D721Med (cell line): ENCODE measurements around the gene HYKK.
"Not testable (repeated sequence)": the region's sequence is repeated elsewhere in the genome, so short reads cannot be mapped to it uniquely, and the experiment has no call there.

ENCODE experiments used
- DNase-seq: peaks from one replicate; pipeline ENCODE4 v3.0.0; 2011; ENCODE audit warnings: low spot score; ENCODE audit not compliant: insufficient read length
- FAIRE-seq: peaks from 2 replicates; lab custom pipeline; 2011; peaks lifted over from hg19 to GRCh38; lab: Jason Lieb, UNC
- TF ChIP-seq, protein P1 (sequence below): IDR thresholded peaks from 2 replicates; pipeline ENCODE4 v1.5.1; 2012; ENCODE audit warnings: mild to moderate bottlenecking, control low read depth; ENCODE audit not compliant: insufficient read depth; ENCODE audit errors: missing control alignments

The HYKK gene

GRCh38 chr15:78552597-78552996 is 45.2 kb downstream of the HYKK start:
- no peak for DNase-seq
- no peak for FAIRE-seq
- TF ChIP-seq, protein P1, sequence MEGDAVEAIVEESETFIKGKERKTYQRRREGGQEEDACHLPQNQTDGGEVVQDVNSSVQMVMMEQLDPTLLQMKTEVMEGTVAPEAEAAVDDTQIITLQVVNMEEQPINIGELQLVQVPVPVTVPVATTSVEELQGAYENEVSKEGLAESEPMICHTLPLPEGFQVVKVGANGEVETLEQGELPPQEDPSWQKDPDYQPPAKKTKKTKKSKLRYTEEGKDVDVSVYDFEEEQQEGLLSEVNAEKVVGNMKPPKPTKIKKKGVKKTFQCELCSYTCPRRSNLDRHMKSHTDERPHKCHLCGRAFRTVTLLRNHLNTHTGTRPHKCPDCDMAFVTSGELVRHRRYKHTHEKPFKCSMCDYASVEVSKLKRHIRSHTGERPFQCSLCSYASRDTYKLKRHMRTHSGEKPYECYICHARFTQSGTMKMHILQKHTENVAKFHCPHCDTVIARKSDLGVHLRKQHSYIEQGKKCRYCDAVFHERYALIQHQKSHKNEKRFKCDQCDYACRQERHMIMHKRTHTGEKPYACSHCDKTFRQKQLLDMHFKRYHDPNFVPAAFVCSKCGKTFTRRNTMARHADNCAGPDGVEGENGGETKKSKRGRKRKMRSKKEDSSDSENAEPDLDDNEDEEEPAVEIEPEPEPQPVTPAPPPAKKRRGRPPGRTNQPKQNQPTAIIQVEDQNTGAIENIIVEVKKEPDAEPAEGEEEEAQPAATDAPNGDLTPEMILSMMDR: no peak

DNA sequence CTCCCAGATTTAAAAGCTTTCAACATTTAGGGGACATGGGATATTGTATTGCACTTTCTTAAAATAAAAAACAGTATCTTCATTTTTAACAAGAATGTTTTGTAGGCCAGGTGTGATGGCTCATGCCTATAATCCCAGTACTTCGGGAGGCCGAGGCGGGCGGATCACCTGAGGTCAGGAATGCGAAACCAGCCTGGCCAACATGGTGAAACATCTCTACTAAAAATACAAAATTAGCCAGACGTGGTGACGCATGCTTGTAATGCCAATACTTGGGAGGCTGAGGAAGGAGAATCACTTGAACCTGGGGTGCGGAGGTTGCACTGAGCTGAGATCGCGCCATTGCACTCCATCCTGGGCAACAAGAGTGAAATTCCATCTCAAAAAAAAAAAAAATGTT is 52.8 kb downstream of the HYKK start:
- not testable (repeated sequence) for DNase-seq, FAIRE-seq

GRCh38 chr15:78561490-78561889 is 54.1 kb downstream of the HYKK start:
- DNase-seq (no peak), FAIRE-seq (no peak)
- TF ChIP-seq, protein P1: no peak

GRCh38 chr15:78563092-78563491 is 55.7 kb downstream of the HYKK start:
- FAIRE-seq (no peak), DNase-seq (no peak)
- TF ChIP-seq, protein P1: no peak

DNA sequence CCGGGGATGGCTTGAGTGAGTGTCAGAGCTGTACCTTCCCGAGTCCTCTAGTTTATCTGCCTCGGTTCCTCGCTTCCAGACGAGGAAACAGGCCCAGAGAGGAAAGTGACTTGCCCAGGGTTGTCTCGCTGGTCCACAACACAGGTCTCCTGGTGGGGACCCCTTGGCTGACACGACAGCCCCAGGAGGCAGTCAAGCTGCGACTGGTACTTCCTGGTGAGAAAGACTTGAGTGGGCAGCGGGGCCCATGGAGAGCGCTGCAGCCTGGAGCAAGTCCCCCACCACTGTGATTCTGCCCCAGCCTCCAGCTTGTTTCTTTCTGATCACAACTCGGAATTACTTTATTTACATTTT is 57.3 kb downstream of the HYKK start:
- TF ChIP-seq, protein P1: no peak
- DNase-seq (no peak), FAIRE-seq (no peak)

GRCh38 chr15:78565097-78565950 is 57.9 kb downstream of the HYKK start, which contains the start of gene CHRNA5:
Gene CHRNA5 (plus strand): TSS chr15:78565520. CDS start chr15:78565720, 200 bp downstream.
- TF ChIP-seq, protein P1: no peak
- DNase-seq (peak; percentile 21), FAIRE-seq (no peak)

DNA sequence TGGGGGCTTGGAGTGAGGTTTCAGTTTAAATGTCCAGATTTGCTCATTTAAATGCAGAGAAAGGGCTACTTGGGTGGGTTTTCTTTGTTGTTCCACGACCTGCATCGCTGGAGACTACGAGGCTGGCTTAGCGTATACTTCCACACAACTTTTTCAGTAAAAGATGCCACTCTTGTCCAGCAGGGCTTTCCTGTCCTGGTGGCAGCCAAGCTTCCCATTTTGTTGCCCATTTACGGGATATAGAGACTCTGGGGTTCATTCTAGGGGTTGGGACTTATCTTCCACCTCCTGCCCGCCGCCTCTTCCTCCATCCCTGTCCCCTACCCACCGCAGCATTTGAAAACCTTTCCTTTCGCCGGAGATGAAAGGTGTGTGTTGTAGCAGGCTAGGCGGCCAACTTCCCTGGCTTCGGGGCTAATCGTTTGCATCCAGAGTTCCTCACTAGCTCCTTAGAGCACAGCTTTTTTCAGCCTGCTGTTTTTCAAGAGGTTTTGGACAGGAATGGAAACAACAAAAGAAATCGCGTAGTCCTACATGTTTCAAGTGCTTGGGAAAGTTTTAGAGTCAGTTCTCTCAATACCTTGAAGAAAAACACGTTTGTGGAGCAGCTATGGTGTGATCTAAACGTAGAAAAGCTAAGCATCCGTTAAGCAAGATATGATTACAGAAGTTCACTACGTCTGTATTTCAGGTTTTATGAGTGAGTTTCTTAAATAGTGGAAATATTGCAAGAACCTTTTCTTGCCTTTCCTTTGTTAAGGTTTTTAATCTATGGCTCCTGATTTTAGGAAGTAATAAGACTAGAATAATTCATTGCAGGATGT is 58.8 kb downstream of the HYKK start:
- DNase-seq (no peak), FAIRE-seq (no peak)
- TF ChIP-seq, protein P1: no peak
